ENCODE data around the gene KDM4B. TPM values are rescaled to one million over a fixed set of nuclear protein-coding genes. Genes with fewer than 3 reads are reported as not detected.

The KDM4B gene
- total and polyA plus RNA-seq, 4 donors = 17.1 to 49.5 (median 24.7) TPM

DNA sequence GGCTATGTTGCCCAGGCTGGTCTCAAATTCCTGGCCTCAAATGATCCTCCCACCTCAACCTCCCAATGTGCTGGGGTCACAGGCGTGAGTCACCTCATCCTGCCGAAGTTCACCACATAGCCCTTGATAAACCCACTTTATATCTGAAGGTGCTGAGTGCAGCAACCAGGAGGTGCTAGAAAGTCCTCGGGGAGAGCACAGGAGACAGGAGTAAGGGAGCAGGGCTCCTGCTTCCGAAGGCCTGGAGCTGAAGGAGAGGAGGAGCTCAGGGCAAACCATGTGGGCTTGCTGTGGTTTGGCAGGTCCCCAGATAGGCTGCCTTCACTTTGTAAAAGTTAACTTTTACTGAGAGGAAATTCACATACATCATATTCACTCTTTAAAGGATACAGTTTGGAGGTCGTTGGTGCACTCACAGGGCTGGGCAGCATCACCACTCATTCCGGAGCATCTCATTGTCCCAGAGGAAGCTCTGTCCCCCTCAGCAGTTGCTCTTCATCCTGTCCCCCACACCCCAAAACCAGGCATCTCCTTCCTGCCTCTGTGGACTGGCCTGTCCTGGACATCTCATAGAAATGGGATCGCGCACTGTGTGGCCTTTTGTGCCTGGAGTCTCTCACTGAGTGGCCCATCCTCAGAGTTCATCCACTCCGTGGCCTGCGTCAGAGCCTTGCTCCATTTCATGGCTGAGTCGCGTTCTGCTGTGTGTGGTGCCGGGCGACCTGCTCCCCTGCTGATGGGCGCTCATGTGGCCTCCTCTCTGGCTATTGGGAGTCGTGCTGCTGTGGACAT, 49.5 kb downstream of the KDM4B start:
- TF ChIP-seq, protein P1, sequence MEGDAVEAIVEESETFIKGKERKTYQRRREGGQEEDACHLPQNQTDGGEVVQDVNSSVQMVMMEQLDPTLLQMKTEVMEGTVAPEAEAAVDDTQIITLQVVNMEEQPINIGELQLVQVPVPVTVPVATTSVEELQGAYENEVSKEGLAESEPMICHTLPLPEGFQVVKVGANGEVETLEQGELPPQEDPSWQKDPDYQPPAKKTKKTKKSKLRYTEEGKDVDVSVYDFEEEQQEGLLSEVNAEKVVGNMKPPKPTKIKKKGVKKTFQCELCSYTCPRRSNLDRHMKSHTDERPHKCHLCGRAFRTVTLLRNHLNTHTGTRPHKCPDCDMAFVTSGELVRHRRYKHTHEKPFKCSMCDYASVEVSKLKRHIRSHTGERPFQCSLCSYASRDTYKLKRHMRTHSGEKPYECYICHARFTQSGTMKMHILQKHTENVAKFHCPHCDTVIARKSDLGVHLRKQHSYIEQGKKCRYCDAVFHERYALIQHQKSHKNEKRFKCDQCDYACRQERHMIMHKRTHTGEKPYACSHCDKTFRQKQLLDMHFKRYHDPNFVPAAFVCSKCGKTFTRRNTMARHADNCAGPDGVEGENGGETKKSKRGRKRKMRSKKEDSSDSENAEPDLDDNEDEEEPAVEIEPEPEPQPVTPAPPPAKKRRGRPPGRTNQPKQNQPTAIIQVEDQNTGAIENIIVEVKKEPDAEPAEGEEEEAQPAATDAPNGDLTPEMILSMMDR (IDR thresholded peaks at IDR 0.05; ENCODE audit: control extremely low read depth, extremely low read depth) = no peak
- Histone ChIP-seq H3K27ac (ENCODE audit: low read depth in 1 of 2, low read length in 1 of 2) (no peak overlapping the region), H3K36me3 (ENCODE audit: control insufficient read depth in 4 of 4, insufficient read depth in 4 of 4, low read length in 4 of 4) (peaks cover 2 to 25% (median 9%) of the 10 kb centered on the region in 4 donors), H3K4me3 (no peak overlapping the region), H3K9me3 (ENCODE audit: control insufficient read depth in 4 of 4, insufficient read depth in 3 of 4, low read length in 3 of 4) (no peaks in the 10 kb centered on the region), H3K9ac (ENCODE audit: insufficient read depth in 1 of 2, low read length in 2 of 2) (no peak overlapping the region), H3K27me3 (ENCODE audit: control insufficient read depth in 3 of 3, insufficient read depth in 3 of 3, low read length in 2 of 3) (no peaks in the 10 kb centered on the region), H3K4me1 (ENCODE audit: control insufficient read depth in 5 of 5, insufficient read depth in 5 of 5, low read length in 5 of 5) (no peaks in the 10 kb centered on the region)
- no peak for ATAC-seq (ENCODE audit: insufficient read depth, low FRiP score)
- DNase-seq = no peak
- WGBS, 2 donors = 83 to 85% methylated on average over 16 of the region's 16 CpGs

DNA sequence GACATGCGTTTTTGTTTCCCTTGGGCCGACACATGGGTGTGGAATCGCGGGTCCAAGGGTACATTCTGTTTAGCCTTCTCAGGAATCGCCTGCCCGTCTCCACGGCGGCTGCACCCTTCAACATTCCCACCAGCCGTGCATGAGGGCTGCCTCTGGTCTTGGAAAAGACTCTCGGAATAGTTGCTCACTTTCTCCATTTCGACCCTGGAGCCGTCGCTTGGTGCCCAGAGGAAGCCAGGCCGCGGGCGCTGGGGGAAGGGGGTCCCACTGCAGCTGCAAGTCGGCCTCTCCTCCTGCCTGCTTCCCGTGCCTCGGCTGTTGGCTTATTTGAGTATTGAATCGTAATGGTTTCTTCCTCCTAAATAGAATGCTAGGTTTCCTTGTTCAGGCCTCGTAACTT, 51.5 kb downstream of the KDM4B start:
- H3K9me3 ChIP-seq (ENCODE audit: control insufficient read depth in 4 of 4, insufficient read depth in 3 of 4, low read length in 3 of 4) = no peaks in the 10 kb centered on the region
- H3K9ac ChIP-seq (ENCODE audit: insufficient read depth in 1 of 2, low read length in 2 of 2) = no peak overlapping the region
- H3K27ac ChIP-seq (ENCODE audit: low read depth in 1 of 2, low read length in 1 of 2) = no peak overlapping the region
- 91 to 95% methylated on average over 21 of the region's 21 CpGs for WGBS, 2 donors
- no peaks in the 10 kb centered on the region for H3K27me3 ChIP-seq (ENCODE audit: control insufficient read depth in 3 of 3, insufficient read depth in 3 of 3, low read length in 2 of 3)
- H3K4me3 ChIP-seq = no peak overlapping the region
- TF ChIP-seq, protein P1 (IDR thresholded peaks at IDR 0.05; ENCODE audit: control extremely low read depth, extremely low read depth) = no peak
- no peaks in the 10 kb centered on the region for H3K4me1 ChIP-seq (ENCODE audit: control insufficient read depth in 5 of 5, insufficient read depth in 5 of 5, low read length in 5 of 5)
- ATAC-seq (ENCODE audit: insufficient read depth, low FRiP score) (no peak), DNase-seq (no peak)
- peaks cover 2 to 25% (median 9%) of the 10 kb centered on the region in 4 donors for H3K36me3 ChIP-seq (ENCODE audit: control insufficient read depth in 4 of 4, insufficient read depth in 4 of 4, low read length in 4 of 4)

DNA sequence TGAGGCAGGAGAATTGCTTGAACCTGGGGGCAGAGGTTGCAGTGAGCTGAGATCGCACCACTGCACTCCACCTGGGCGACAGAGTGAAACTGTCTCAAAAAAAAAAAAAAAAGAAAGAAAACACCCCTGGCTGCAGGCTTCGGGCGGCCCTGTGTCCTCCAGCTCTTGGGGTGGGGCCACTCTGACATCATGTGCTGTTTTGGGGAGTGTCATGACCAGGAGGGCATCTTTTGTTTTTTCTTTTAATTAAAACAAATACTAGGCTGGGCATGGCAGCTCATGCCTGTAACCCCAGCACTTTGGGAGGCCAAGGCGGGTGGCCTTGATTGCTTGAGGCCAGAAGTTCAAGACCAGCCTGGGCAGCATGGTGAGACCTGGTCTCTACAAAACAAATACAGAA, 52.1 kb downstream of the KDM4B start:
- Histone ChIP-seq H3K4me1 (ENCODE audit: control insufficient read depth in 5 of 5, insufficient read depth in 5 of 5, low read length in 5 of 5) (no peaks in the 10 kb centered on the region), H3K36me3 (ENCODE audit: control insufficient read depth in 4 of 4, insufficient read depth in 4 of 4, low read length in 4 of 4) (peaks cover 2 to 25% (median 9%) of the 10 kb centered on the region in 4 donors), H3K27me3 (ENCODE audit: control insufficient read depth in 3 of 3, insufficient read depth in 3 of 3, low read length in 2 of 3) (no peaks in the 10 kb centered on the region), H3K27ac (ENCODE audit: low read depth in 1 of 2, low read length in 1 of 2) (no peak overlapping the region), H3K9ac (ENCODE audit: insufficient read depth in 1 of 2, low read length in 2 of 2) (no peak overlapping the region), H3K4me3 (no peak overlapping the region), H3K9me3 (ENCODE audit: control insufficient read depth in 4 of 4, insufficient read depth in 3 of 4, low read length in 3 of 4) (no peaks in the 10 kb centered on the region)
- DNase-seq = no peak
- TF ChIP-seq, protein P1 (IDR thresholded peaks at IDR 0.05; ENCODE audit: control extremely low read depth, extremely low read depth) = no peak
- 88 to 97% methylated on average over 5 of the region's 5 CpGs for WGBS, 2 donors
- no peak for ATAC-seq (ENCODE audit: insufficient read depth, low FRiP score)
